ENCODE measurements around the gene CDKN2B-AS1. TPM values are rescaled to one million over a fixed set of nuclear protein-coding genes. Genes with fewer than 3 reads are reported as not detected.
A peak's percentile ranks its signal among the peaks of the same experiment; 100 is the strongest.

Gene CDKN2B-AS1
- total and polyA plus RNA-seq, 2 experiments from 2014 or later = 0.61 to 4.1 TPM

GRCh38 chr9:21964925-21965385 lies 29.6 kb upstream of the CDKN2B-AS1 start:
- Histone ChIP-seq H3K27ac (no peak overlapping the region), H3K4me2 (ENCODE audit: unreplicated experiment) (peak overlapping the region; percentile 74), H4K20me1 (ENCODE audit: insufficient read depth) (no peaks in the 10 kb centered on the region), H3K79me2 (ENCODE audit: insufficient read depth) (no peaks in the 10 kb centered on the region), H3F3A (ENCODE audit: insufficient read depth) (peaks cover 7% of the 10 kb centered on the region; the same call in 1 of the 2 replicates), H3K27me3 (replicated peaks; ENCODE audit: insufficient read depth) (peaks cover 28% of the 10 kb centered on the region), H3K4me3 (peak overlapping the region; percentile 65), H3K4me1 (ENCODE audit: insufficient read depth) (no peaks in the 10 kb centered on the region; the same call in 1 of the 2 replicates), H3K9ac (peak overlapping the region; percentile 65), H3K9me3 (ENCODE audit: low read depth) (peaks cover 3% of the 10 kb centered on the region), H3K36me3 (ENCODE audit: low read depth) (no peaks in the 10 kb centered on the region), H2AFZ (peak overlapping the region; percentile 90), H3K9me2 (ENCODE audit: insufficient read depth) (no peaks in the 10 kb centered on the region)
- in situ Hi-C loops (cut with MboI) = no loop called here
- TF ChIP-seq EZH2 (IDR thresholded peaks at IDR 0.05; ENCODE audit: insufficient read depth, poor library complexity, severe bottlenecking) = no peak
- no peak for TF ChIP-seq EZH2phosphoT487 (IDR thresholded peaks at IDR 0.05; ENCODE audit: insufficient read depth, low read depth)
- 3 to 5% methylated on average over 28 to 29 of the region's 29 CpGs for WGBS, 2 experiments (ENCODE audit: low coverage in 1 of 2, low lambda C conversion rate in 2 of 2, missing lambda C conversion rate in 2 of 2)
- DNase-seq = peak; percentile 63

GRCh38 chr9:21965401-21965951 lies 29.1 kb upstream of the CDKN2B-AS1 start:
- Histone ChIP-seq H3K9ac (peak overlapping the region; percentile 65), H3K36me3 (ENCODE audit: low read depth) (no peaks in the 10 kb centered on the region), H3K9me3 (ENCODE audit: low read depth) (peaks cover 3% of the 10 kb centered on the region), H3K4me3 (peak overlapping the region; percentile 65), H3K27me3 (replicated peaks; ENCODE audit: insufficient read depth) (peaks cover 28% of the 10 kb centered on the region), H3K9me2 (ENCODE audit: insufficient read depth) (no peaks in the 10 kb centered on the region), H3K4me2 (ENCODE audit: unreplicated experiment) (peak overlapping the region; percentile 74), H3K79me2 (ENCODE audit: insufficient read depth) (no peaks in the 10 kb centered on the region), H3K4me1 (ENCODE audit: insufficient read depth) (no peaks in the 10 kb centered on the region; the same call in 1 of the 2 replicates), H3F3A (ENCODE audit: insufficient read depth) (peaks cover 7% of the 10 kb centered on the region; the same call in 1 of the 2 replicates), H2AFZ (peak overlapping the region; percentile 90), H4K20me1 (ENCODE audit: insufficient read depth) (no peaks in the 10 kb centered on the region), H3K27ac (no peak overlapping the region)
- 4 to 5% methylated on average over 25 to 30 of the region's 30 CpGs for WGBS, 2 experiments (ENCODE audit: low coverage in 1 of 2, low lambda C conversion rate in 2 of 2, missing lambda C conversion rate in 2 of 2)
- in situ Hi-C loops (cut with MboI) = no loop called here
- TF ChIP-seq EZH2phosphoT487 (IDR thresholded peaks at IDR 0.05; ENCODE audit: insufficient read depth, low read depth) (no peak), EZH2 (IDR thresholded peaks at IDR 0.05; ENCODE audit: insufficient read depth, poor library complexity, severe bottlenecking) (no peak)
- peak; percentile 93 for DNase-seq

GRCh38 chr9:21966140-21966851 lies 28.3 kb upstream of the CDKN2B-AS1 start:
- H3K36me3 ChIP-seq (ENCODE audit: low read depth) = no peaks in the 10 kb centered on the region
- 51 to 54% methylated on average over 15 of the region's 15 CpGs for WGBS, 2 experiments (ENCODE audit: low coverage in 1 of 2, low lambda C conversion rate in 2 of 2, missing lambda C conversion rate in 2 of 2)
- TF ChIP-seq EZH2 (IDR thresholded peaks at IDR 0.05; ENCODE audit: insufficient read depth, poor library complexity, severe bottlenecking) (no peak), EZH2phosphoT487 (IDR thresholded peaks at IDR 0.05; ENCODE audit: insufficient read depth, low read depth) (no peak)

GRCh38 chr9:21967169-21967568 lies 27.4 kb upstream of the CDKN2B-AS1 start:
- Histone ChIP-seq H3K79me2 (ENCODE audit: insufficient read depth) (no peaks in the 10 kb centered on the region), H3K9me3 (ENCODE audit: low read depth) (peaks cover 3% of the 10 kb centered on the region), H2AFZ (no peak overlapping the region), H3K4me3 (no peak overlapping the region), H3K4me2 (ENCODE audit: unreplicated experiment) (no peak overlapping the region), H3K27me3 (replicated peaks; ENCODE audit: insufficient read depth) (peaks cover 37% of the 10 kb centered on the region), H3K27ac (no peak overlapping the region), H3K9me2 (ENCODE audit: insufficient read depth) (no peaks in the 10 kb centered on the region), H4K20me1 (ENCODE audit: insufficient read depth) (no peaks in the 10 kb centered on the region), H3K9ac (no peak overlapping the region), H3K4me1 (ENCODE audit: insufficient read depth) (no peaks in the 10 kb centered on the region; the same call in 1 of the 2 replicates), H3K36me3 (ENCODE audit: low read depth) (no peaks in the 10 kb centered on the region), H3F3A (ENCODE audit: insufficient read depth) (peaks cover 9% of the 10 kb centered on the region; the same call in 1 of the 2 replicates)
- no peak for DNase-seq
- TF ChIP-seq EZH2 (IDR thresholded peaks at IDR 0.05; ENCODE audit: insufficient read depth, poor library complexity, severe bottlenecking) (no peak), EZH2phosphoT487 (IDR thresholded peaks at IDR 0.05; ENCODE audit: insufficient read depth, low read depth) (no peak)
- in situ Hi-C loops (cut with MboI) = no loop called here
- WGBS, 2 experiments (ENCODE audit: low coverage in 1 of 2, low lambda C conversion rate in 2 of 2, missing lambda C conversion rate in 2 of 2) = 53 to 58% methylated on average over 19 of the region's 19 CpGs

More at GRCh38 chr9:21966140-21966851, 28.3 kb upstream of the CDKN2B-AS1 start:
- Histone ChIP-seq H3K79me2 (ENCODE audit: insufficient read depth) (no peaks in the 10 kb centered on the region), H3F3A (ENCODE audit: insufficient read depth) (peaks cover 7% of the 10 kb centered on the region; the same call in 1 of the 2 replicates), H3K4me3 (no peak overlapping the region), H3K9me2 (ENCODE audit: insufficient read depth) (no peaks in the 10 kb centered on the region), H3K4me1 (ENCODE audit: insufficient read depth) (no peaks in the 10 kb centered on the region; the same call in 1 of the 2 replicates), H2AFZ (peak overlapping the region; percentile 90), H3K27me3 (replicated peaks; ENCODE audit: insufficient read depth) (peaks cover 28% of the 10 kb centered on the region), H3K27ac (no peak overlapping the region), H3K9ac (no peak overlapping the region), H4K20me1 (ENCODE audit: insufficient read depth) (no peaks in the 10 kb centered on the region), H3K9me3 (ENCODE audit: low read depth) (peaks cover 3% of the 10 kb centered on the region), H3K4me2 (ENCODE audit: unreplicated experiment) (peak overlapping the region; percentile 74)
- in situ Hi-C loops (cut with MboI) = no loop called here
- DNase-seq = no peak

Measured in GM23248 (cell line).